Pons (tissue), 1 donor: ENCODE results near the gene NEK10.

Source experiments
- DNase-seq: peaks from one replicate; pipeline ENCODE4 v3.0.0-alpha.2; 2016; ENCODE audit warnings: low spot score

NEK10 gene

DNA sequence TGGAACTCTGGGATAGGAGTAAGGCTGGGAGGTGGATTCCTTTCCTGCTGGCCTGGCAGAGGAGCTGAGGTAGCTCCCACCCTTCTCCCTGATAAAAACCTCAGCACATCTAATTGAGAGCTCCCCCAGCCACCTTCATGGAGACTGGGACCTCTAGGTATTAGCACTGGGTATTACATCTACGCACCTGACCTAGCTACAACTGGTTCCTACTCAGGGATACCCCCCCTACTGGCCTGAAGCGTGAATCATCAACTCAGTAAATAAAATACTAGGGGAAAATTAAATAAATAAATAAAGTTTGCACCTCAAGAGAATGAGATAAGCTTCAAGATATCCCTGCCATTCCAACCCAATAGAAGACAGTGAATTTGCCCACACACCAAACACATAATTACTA is 140.4 kb downstream of the NEK10 start:
- DNase-seq, result no peak

- DNase-seq, result no peak
These were observed 145.0 kb downstream of the NEK10 start for GRCh38 chr3:27224197-27224596.

DNA sequence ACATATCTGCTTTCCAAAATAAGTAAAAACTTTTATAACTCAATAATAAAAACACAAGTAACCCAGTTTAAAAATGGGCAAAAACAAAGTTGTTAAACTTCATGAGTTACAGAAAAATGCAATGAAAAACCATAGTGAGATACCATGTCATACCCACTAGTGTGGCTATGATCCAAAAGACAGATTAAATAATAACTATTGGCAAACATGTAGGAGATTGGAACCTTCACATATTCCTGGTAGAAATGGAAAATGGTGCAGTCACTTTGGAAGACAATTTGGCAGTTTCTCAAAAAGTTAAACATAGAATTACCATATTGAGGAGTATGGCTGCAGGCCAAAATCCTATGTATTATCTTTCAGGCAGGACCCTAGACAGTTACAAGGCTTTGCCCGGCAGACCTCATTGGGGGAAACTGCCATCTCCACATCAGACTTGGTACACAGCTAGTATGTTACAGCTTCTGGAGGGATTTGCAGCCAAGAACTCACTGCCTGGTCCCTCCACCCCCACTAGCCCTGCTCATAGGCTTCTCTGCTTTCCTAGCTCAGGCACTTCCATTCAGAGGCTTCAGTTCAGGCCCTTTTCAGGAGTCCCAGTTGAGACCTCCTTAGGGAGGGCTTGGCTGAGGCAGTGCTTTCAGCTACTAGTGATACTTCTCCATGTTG is 147.8 kb downstream of the NEK10 start:
- no peak for DNase-seq

DNA sequence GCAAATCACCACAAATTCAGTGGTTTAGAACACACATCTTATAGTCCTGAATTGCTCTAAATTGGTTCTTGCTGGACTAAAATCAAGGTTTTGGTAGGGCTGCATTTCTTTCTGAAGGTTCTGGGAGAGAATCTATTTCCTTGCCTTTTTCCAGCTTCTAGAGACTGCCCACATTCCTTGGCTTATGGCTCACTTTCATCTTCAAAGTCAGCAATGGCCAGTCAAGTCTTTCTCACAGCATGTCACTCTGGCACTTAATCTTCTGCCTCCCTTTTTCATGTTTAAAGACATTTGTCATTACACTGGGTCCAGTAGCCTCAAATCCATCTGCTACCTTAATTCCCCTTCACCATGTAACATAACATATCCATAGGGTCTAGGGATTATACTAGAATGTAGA is 149.0 kb downstream of the NEK10 start:
- no peak for DNase-seq

DNA sequence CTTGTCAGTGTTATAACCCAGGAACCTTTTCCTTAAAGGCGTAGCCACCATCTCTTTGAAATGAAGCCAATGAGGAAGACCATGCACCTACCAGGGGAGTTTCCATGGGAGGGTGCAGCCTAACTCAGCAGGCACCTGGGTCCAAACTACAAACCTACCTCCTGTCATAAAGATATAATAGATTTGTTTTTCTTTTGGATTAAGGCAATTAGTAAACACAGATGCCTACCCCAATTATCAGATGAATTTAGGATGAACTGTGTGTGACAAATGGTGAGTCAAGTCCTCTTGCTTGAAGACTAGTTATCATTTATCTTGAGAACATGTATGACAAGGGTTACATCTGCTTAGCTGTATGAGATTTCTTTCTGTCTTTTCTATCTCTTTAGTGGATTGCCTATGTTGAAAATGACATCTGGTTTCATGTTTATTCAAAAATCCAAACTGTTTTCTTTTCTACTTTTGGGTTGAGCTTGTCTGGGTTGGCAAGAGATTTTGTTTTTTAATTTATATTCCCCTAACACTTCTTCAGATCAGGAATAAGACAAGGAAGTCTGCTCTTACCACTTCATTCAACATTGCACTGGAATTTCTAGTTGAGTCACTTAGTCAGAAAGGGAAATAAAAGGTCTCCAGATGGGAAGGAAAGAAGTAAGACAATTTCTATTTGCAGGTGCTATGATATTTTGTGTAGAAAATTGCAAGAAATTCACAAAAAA is 149.9 kb downstream of the NEK10 start:
- no peak for DNase-seq

- no peak for DNase-seq
These were observed 152.1 kb downstream of the NEK10 start for GRCh38 chr3:27216955-27217552.

- no peak for DNase-seq
These were observed 152.8 kb downstream of the NEK10 start for GRCh38 chr3:27216295-27216855.

DNA sequence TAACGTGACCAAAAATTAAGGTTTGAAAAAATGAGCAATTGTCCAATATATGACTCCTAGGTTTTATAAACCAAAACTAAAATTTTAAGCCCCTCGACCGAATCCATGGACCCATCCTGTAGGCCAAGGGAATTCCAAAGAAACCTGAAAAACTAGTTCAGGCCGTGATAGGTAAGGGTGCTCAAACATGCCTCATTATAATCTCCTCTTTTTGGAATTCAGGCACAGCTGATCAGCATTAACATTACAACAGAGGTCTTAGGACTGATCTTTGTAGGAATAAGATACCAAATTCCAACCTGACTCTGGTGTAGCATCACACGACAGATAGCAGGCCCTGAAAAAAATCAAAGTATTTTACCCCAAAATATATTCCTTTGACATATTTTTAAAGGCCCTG is 155.7 kb downstream of the NEK10 start:
- DNase-seq, result no peak

DNA sequence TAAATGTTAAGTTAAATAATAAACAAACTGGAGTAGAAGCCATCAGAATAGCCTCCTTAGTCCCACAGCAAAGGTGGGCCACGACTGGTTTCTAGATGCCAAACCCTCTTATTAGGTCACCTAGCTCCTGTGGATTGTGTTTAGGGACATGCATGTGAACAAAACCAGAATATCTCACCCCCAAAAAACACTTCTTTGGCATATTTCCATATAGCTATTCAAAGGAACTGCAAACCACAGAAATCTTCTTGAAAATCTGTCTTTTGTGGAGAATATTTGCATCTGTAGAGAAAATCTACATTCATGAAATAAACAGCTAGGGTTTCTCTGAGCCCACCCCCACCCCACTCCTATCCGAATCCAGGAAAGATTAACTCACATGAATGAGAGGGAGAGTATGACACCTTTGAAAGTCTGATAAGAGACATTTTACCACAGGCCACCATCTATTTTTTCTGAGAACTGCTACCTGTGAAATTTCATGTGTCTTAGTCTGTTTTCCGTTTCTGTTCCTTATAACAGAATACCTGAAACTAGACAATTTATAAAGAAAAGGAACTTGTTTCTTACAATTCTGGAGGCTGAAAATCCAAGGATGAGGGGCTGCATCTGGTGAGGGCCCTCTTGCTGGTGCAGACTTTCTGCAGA is 159.4 kb downstream of the NEK10 start:
- DNase-seq, result no peak

DNA sequence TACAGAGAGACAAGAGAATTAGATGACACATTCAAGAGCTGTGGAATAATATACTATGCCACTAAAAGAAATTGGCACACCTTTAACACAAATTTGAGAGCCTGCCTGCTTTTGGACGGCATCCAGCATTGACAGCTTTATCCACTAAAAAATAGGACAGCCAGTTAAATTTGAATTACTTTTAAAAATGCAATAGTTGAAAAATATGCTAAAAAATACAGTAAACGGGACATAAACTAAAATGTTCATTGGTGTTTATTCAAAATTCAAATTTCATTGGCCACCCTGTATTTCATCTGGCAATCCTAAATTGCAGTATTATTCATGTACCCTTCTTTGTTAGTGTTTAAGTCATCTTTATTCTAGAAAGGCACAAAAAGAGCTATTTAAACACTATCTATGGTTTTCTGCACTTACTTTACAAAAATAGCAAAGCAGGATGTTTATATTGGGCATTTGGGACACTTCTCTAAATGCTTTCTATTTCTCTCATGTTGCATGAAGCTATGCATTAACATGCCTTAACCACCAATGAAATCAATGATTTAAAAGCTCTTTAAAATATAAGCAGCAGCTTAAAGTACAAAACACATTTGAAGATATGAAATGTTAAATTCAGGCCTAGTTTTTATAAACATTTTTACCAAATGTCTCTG is 160.1 kb downstream of the NEK10 start:
- DNase-seq, result no peak

GRCh38 chr3:27202959-27203358 is 166.2 kb downstream of the NEK10 start:
- DNase-seq, result no peak

DNA sequence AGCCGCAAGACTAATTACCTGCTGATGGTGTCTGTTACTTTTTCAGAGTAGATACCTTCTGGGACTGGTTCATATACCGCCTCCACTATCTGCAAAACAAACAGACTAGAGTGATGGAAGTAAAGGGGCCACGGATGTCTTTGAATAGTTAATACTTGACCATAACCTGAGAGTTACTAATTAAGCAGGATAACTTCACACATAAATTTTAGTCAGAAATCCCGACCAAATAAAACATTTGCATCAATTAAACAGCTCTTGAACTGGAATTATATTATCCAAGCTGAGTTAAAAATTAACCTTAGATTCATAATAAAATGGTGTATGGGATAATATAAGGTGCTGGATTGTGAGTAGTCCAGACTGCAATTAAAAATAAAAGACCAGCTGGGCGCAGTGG is 167.7 kb downstream of the NEK10 start:
- no peak for DNase-seq

GRCh38 chr3:27200721-27201489 is 168.3 kb downstream of the NEK10 start:
- no peak for DNase-seq

- DNase-seq, result no peak
These were observed 174.2 kb downstream of the NEK10 start for GRCh38 chr3:27194861-27195483.

- DNase-seq, result no peak
These were observed 176.1 kb downstream of the NEK10 start for GRCh38 chr3:27193056-27193455.

GRCh38 chr3:27186013-27186412 is 183.2 kb downstream of the NEK10 start:
- no peak for DNase-seq

DNA sequence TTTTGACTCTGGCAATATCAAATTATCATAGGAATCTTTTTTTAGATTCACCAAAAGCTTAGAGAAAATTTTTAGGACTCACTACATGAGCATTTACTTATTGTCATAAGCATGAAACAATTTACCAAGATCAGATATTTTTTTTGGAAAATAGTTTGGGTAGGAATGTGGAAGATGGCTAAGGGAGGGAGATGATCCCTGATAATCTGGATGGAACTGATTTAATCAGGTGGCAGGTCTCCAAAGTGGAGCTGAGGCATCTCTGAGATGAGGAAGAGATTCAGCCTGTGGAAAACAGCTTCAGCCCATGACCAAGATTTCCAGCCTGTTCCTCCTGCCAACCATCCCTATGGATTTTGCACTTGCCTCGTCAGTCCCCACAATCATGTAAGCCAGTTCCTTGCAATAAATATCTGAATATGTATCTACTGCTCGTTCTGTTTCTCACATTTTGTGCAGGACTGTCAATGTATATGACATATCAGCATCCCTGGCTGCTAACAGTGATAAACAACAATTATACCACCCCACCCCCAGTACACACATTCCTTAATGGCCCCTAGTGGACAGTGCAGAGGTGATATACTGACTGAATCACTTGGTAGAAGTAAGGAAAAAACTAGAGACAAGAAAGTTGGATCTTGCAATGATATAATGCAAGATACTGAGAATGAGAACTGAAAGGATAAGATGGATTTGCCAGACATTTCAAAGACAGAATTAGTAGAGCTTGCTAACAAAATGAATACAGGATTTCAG is 183.8 kb downstream of the NEK10 start:
- no peak for DNase-seq

DNA sequence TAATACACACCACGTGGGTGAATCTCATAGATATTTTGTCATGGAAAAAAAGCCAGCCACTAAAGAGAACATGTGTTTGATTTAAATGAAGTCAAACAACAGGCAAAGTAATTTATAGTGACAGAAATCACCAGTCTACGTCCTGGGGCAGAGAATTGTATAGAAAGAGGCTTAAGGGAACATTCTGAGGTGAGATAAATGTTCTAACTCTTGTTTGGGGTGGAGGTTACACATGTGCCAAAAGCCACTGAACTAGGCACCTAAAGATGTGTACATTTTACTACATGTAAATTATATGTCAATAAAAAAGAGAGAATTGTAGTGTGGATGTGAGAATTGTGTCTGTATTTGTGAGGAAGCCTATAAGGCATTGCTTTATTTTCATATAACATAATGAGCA is 184.9 kb downstream of the NEK10 start:
- no peak for DNase-seq

DNA sequence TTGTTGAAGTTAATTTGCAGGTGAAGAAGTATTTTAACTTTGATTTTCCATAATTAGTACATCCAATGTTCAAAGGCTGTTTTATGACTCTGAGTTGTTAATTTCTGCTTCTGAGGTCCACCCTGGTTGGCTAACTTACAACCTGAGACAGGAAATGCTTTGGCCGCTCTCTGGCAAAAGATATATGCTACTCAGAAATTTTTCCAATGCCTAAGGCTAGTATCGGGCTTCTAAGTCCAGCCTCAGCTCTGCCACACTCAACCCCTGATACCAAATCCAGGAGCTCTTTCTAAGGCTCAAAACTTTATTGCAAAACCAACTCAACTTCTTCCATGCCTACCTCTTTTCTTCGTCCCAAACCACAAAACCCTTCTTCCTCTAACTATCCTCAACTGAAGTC is 192.9 kb downstream of the NEK10 start:
- no peak for DNase-seq

GRCh38 chr3:27174530-27174929 is 194.7 kb downstream of the NEK10 start:
- no peak for DNase-seq
